HG03354 (cell line): ENCODE results near the gene NPIPA1.
"Not testable (repeated sequence)": the region's sequence is repeated elsewhere in the genome, so short reads cannot be mapped to it uniquely, and the experiment has no call there.

ENCODE experiments used
- ATAC-seq: cut with Tn5 transposase; IDR thresholded peaks from one replicate; pipeline ENCODE4 v1.9.1; 2021; ENCODE audit warnings: mild to moderate bottlenecking; ENCODE audit not compliant: unreplicated experiment, poor library complexity, severe bottlenecking

Gene NPIPA1

DNA sequence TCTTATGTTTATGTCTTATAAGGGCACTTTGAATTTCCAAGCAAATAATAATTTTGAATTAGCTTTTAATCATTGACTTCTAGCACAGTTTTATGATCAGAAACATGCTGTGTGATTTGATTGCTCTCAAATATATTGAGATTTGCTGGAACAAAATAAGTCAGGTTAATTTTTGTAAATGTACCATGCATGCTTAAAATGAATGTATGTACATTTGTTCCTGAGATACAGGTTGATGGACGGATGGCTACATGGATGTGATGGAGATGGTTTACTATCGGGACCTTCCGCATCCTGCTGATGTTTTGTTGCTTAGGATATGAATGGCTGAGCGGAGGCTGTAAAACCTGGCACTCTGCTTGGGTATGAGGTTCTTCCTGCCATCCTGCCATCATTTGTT is at the start of gene NPIPA1:
TSS of gene NPIPA1 (plus strand) at position 301 of the 400 bp plus-strand sequence. CDS start at position 301, 0 bp downstream.
- ATAC-seq = not testable (repeated sequence)

DNA sequence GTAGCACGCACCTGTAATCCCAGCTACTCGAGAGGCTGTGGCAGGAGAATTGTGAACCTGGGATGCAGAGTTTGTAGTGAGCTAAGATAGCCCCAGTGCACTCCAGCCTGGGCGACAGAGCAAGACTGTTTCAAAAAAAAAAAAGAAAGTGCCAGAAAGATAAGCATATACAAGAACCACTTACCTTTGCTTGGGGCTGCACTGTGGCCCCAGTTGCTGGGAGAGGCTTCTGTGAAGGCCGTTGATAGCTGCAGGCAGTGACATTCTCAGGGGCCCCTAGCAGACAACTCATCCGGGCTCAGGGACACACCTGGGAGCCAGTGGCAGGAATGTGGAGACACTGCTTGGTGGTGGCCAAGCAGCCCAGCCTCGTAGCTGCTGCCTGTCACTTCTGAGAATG is 45.1 kb upstream of the NPIPA1 start:
- not testable (repeated sequence) for ATAC-seq

DNA sequence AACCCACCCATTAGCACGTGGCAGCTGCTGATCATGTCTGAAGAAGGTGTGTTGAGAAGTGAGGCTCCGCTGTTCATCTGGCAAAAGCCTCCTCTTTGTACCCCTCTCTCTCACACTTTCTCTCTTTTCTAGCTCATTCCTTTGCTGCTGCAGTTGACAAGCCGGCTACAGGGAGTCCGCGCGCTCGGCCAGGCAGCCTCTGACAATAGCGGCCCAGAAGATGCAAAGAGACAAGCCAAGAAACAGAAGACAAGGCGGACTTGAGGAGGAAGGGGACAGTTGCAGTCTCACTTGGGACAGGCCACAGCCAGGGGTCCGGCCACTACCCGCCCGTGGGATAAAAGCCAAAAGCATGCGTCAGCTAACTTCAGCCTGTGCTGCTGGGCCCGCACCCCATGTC is 41.9 kb upstream of the NPIPA1 start:
- not testable (repeated sequence) for ATAC-seq

DNA sequence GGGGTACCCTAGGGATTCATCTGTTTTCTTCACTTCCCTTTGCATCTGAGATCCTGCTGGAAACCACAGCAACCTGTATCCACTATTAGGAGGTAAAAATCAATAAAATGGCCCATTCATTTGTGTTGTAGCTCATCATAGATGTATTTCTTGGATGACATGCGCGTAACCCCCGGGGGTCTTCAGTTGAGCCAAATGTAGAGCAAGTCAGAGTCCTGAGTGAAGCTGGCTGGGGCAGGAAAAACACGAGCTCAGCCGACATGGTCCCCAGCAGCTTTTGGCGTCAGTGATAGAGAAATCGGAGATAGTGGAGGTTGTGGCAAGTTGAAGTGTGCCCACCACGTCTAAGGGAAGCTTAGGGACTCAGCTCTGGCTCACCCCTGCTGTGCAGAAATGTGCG is 41.2 kb upstream of the NPIPA1 start:
- not testable (repeated sequence) for ATAC-seq

DNA sequence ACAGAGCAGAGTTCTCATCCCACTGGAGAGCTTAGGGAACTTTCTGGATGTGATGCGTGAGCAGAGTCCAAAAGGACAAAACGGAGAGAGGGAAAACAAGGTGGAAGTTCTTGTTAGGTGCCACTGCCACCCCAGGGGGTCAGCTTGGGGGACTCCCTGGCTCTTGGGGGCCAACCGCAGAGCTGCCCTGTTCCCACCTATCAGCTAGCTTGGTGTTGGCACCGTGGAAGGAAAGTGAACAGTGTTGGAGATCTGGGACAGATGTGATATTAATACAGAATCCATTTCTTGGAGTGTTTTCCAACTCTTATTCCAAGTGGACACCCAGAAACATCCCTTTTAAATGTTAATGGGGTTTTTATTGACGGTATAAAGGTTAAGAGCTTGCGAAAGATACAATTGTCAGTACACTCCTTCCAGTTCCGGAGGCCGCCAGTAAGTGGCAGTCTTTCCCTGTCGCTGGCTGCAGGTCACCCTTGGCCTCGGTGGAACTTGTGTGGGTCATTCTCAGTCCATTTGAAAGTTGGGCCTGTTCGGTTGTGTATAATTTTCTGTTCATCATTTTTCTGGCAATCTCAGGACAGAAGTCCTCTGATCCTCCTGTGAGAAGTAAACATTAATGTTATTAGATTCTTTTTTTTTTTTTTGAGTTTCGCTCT is 40.1 kb upstream of the NPIPA1 start:
- ATAC-seq = peak; percentile 45

DNA sequence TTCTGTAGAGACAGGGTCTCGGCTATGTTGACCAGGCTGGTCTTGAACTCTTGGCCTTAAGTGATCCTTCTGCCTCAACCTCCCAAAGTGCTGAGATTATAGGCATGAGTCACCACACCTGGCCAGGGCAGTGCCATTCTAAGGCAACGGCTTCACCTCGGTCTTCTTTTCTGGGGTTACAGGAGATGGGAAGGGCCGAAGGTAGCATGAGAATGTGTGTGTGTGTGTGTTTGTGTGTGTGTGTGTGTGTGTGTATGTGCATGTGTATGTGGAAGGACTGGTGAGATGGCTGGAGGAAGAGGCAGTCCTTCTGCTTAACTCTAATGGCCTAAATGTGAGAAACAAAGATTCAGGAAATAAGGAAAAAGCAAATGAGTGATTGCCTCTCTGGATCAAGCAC is 39.1 kb upstream of the NPIPA1 start:
- not testable (repeated sequence) for ATAC-seq

DNA sequence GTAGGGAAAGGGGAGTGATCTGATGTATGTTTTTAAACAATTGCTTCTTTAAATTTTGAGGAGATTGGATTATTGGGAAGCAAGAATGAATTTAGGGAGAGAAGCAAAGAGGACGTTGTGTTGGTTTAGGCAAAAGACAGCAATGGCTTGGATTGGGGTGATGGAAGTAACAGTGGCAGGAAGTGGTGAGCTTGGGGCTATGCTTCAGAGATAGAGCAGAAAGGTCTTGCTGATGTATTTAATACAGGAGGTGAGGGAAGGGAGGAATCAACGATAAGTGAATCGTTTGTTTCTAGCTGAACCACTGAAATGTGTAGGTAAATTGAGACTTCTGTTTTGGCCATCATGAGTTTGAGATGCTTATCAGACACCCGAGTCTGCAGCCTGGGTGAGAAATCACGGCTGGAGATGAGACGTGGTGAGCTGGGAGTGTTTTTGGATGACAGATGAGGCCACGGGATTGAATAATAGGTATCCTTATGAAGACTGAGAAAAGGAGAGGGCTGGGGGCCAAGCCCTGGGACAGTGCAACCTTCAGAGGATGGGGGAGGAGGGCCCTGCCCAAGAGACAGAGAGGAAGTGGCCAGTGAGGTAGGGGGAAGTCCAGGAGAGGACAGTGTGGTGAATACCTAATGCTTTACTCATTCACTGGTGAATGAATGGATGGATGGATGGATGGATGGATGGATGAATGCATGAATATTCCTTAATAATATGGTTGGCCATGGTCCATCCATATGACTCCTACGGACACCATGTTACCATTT is 33.9 kb upstream of the NPIPA1 start:
- not testable (repeated sequence) for ATAC-seq

DNA sequence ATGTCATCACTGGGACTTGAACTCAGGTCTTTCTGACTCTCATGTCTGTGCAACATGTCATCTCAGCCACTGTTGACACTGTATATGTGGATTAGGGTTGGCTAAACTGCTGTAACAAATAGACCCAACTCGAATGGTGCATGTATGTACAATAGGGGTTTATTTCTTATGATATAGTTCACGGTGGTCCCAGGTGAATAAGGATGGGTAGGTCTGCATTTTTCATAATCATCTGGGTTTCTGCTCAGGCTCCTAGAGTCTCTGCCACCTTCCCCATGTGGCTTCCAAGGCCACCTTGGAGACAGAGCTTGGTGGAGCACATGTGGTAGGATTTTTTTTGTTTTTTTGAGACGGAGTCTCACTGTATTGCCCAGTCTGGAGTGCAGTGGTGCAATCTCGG is 27.5 kb upstream of the NPIPA1 start:
- not testable (repeated sequence) for ATAC-seq

DNA sequence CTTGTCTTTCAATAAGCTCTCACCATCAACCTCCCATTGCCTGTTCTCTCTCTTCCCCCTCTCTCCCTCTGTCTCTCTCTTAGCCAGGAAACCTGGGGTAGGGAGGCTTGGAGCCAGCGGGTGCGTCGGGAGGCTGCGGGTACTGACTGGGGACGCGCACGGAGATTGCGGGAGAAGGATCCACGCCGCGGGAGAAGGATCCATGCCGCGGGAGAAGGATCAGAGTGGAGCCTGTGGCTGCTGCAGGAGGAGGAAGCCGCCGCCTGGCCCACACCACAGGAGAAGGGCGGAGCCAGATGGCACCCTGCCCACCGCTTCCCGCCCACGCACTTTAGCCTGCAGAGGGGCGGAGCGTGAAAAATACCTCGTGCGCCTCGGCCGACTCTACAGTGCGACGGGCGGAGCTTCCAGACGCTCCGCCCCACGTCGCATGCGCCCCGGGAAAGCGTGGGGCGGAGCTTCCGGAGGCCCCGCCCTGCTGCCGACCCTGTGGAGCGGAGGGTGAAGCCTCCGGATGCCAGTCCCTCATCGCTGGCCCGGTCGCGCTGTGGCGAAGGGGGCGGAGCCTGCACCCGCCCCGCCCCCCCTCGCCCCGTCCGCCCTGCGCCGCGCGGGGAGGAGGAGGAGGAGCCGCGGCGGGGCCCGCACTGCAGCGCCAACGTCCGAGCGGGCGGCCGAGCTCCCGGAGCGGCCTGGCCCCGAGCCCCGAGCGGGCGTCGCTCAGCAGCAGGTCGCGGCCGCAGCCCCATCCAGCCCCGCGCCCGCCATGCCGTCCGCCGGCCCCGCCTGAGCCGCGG is 26.2 kb upstream of the NPIPA1 start:
- peak; percentile 62 for ATAC-seq

DNA sequence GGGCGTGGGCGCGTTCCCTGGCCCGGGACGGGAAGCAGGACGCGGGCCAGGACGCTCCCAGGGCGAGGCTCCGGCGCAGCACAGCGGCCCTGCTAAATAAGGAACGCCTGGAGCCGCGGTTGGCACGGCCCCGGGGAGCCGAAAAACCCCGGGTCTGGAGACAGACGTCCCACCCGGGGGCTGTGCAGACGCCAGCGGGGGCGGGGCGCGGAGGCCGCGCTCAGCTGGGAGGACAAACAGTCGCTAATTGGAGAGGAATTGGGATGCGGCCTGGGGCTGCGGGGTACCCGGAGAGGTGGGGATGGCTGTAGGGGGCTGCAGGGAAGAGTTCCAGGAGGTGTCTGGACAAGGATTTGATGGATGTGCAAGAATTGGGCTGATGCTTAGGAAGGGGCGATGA is 25.3 kb upstream of the NPIPA1 start:
- ATAC-seq = not testable (repeated sequence)

DNA sequence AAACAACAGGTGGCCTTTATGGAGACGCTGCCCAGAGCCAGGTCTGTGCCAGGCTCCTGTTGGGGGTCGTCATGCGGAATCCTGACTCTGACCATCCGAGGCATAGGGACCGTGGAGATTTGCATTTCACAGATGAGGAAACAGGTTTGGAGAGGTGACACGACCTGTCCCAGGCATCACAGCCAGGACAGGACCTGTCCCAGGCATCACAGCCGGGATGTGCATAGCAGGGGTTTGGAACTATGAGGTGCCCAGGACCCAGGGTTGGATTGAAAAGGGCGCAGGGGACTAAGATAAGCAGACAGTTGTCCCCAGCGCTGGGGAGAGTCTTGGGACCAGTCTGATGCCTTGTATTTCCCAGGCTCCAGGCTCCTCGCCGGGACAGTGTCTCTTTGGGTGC is 24.7 kb upstream of the NPIPA1 start:
- not testable (repeated sequence) for ATAC-seq

DNA sequence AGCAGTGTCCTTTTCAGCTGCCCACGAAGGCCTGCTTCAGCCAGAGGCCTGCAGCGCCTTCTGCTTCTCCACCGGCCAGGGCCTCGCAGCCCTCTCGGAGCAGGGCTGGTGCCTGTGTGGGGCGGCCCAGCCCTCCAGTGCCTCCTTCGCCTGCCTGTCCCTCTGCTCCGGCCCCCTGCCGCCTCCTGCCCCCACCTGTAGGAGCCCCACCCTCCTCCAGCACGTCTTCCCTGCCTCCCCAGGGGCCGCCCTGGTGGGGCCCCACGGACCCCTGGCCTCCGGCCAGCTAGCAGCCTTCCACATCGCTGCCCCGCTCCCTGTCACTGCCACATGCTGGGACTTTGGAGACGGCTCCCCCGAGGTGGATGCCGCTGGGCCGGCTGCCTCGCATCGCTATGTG is 18.7 kb upstream of the NPIPA1 start:
- not testable (repeated sequence) for ATAC-seq

DNA sequence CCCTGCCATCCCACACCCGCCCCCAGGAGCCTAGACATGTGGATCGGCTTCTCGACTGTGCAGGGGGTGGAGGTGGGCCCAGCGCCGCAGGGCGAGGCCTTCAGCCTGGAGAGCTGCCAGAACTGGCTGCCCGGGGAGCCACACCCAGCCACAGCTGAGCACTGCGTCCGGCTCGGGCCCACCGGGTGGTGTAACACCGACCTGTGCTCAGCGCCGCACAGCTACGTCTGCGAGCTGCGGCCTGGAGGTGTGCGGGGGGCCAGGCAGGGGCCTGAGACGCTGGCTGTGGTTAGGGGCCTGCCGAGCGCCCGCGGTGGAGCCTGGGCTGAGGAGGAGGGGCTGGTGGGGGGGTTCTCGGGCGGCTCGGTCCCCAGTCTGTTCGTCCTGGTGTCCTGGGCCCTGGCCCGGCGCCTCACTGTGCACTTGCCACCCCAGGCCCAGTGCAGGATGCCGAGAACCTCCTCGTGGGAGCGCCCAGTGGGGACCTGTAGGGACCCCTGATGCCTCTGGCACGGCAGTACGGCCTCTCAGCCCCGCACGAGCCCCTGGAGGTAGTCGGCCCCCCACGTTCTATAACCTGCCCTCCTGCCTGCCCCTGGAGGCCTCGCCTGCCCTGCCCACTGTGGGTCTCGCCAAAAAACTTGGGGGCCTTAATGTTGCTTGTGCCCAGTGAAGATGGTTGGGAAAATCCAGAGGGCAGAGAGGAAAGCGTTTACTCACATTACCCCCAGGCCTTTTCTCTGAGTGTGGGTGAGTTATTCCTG is 17.2 kb upstream of the NPIPA1 start:
- ATAC-seq = not testable (repeated sequence)

DNA sequence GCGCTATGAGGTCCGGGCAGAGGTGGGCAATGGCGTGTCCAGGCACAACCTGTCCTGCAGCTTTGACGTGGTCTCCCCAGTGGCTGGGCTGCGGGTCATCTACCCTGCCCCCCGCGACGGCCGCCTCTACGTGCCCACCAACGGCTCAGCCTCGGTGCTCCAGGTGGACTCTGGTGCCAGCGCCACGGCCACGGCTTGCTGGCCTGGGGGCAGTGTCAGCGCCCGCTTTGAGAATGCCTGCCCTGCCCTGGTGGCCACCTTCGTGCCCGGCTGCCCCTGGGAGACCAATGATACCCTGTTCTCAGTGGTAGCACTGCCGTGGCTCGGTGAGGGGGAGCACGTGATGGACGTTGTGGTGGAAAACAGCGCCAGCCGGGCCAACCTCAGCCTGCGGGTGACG is 15.0 kb upstream of the NPIPA1 start:
- ATAC-seq = not testable (repeated sequence)

DNA sequence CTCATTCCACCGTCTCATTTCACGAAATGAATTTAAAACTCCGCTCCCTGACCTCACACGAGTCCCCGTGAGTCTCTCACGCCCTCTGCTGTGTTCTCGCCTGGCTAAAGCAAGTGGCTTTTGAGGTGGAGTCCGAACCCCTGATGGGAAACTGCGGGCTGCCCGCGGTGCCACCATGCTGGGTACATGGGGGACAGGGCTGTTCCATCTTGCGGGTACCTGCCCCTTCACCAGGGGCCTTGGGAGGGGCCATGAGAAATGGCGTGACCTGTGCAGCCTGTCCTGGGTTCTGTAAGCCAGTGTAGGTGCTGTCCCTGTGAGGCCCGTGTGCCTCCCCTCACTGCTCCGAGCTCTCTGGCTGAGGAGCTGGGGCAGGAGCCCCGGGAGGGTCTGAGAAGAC is 14.3 kb upstream of the NPIPA1 start:
- not testable (repeated sequence) for ATAC-seq

DNA sequence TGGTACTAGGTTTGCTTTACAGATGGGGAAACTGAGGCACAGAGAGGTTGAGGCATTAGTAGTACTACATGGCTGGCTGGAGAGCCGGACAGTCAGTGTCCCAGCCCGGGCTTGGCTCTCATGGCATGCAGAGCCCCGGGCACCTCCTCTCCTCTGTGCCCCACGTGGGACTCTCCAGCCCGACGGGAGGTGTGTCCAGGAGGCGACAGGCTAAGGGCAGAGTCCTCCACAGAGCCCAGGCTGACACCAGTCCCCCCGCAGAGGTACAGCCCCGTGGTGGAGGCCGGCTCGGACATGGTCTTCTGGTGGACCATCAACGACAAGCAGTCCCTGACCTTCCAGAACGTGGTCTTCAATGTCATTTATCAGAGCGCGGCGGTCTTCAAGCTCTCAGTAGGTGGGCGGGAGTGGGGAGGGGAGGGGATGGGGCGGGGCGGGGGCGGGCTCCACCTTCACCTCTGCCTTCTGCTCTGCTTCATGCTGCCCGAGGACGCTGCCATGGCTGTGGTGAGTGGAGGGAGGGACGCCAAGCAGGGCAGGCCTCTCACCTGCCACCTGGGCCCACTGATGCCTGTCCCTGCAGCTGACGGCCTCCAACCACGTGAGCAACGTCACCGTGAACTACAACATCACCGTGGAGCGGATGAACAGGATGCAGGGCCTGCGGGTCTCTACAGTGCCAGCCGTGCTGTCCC is 13.7 kb upstream of the NPIPA1 start:
- not testable (repeated sequence) for ATAC-seq

DNA sequence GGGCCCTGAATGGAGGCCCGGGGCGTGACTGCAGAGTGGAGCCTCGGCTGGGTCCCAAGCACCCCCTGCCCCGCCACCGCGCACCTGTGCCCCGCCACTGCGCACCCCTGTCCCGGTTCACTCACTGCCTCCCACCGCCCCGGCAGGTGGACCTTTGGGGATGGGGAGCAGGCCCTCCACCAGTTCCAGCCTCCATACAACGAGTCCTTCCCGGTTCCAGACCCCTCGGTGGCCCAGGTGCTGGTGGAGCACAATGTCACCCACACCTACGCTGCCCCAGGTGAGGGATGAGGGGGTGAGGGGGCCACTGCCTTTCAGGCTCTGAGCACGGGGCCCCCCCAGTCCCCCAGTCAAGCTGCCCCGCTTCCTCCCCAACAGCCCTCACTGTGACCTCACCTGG is 12.9 kb upstream of the NPIPA1 start:
- not testable (repeated sequence) for ATAC-seq

DNA sequence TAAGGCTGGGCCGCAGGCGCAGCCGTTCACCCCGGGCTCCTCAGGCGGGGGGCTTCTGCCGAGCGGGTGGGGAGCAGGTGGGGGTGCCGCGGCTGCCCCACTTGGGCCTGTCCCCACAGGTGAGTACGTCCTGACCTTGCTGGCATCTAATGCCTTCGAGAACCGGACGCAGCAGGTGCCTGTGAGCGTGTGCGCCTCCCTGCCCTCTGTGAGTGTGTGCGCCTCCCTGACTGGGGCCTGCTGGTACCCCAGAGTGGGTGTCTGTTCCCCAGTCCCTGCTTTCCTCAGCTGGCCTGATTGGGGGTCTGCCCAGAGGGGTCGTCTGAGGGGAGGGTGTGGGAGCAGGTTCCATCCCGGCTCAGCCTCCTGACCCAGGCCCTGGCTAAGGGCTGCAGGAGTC is 12.3 kb upstream of the NPIPA1 start:
- ATAC-seq = not testable (repeated sequence)

DNA sequence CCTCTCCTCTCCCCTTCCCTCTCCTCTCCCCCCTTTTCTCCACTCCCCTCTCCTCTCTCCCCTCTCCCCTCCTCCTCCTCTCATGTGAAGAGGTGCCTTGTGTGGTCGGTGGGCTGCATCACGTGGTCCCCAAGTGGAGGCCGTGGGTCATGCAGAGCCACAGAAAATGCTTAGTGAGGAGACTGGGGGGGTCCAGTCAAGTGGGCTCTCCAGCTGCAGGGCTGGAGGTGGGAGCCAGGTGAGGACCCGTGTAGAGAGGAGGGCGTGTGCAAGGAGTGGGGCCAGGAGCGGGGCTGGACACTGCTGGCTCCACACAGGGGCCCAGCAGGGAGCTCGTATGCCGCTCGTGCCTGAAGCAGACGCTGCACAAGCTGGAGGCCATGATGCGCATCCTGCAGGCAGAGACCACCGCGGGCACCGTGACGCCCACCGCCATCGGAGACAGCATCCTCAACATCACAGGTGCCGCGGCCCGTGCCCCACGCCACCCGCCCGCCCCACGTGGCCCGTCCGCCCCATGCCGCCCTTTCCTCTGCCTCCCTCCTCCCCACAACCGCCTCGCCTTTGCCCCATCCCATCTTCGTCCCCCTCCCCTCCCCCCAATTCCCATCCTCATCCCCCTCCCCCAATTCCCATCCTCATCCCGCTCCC is 9.1 kb upstream of the NPIPA1 start:
- ATAC-seq = not testable (repeated sequence)
